ENCODE measurements around the gene HMCN2.

DNA sequence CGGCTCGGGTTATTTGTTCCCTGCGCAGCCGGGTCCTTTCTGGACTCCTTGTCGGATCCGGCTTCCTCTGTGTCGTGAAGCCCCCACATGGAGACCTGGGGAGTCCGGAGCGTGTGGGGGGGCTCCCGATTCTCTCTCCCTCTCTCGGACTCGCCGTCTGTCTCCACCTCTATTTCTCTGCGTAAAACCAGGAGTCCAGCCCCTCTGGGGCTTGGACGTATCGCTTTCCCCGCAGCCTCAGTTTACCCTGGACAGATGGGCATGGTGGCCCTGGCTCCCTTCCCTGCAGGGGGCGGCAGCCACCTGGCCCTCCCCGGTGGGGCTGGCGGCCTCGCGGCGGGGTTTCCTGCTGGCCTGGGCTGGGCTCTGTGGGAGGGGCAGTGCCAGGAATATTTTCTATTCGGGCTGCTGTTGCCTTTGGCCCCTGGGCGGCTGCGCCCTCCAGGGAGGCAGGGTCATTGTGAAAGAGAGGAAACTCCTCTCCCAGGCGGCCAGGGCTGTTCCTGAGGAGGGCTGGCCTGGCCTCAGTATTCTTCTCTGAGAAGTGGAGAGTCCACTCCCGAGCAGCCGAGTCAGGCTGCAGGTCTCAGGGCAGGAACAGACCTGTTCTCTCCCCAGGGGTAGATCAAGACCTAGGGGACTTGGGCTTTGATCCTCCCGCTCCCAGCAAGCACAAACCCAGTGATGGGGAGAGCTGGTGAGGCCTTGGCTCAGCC lies 179.9 kb downstream of the HMCN2 start:
- TF ChIP-seq ATF1 (CRISPR knock-in tag; IDR thresholded peaks at IDR 0.05) = no peak
- no peak for TF ChIP-seq JUN (CRISPR knock-in tag; IDR thresholded peaks at IDR 0.05)
- TF ChIP-seq, protein P1, sequence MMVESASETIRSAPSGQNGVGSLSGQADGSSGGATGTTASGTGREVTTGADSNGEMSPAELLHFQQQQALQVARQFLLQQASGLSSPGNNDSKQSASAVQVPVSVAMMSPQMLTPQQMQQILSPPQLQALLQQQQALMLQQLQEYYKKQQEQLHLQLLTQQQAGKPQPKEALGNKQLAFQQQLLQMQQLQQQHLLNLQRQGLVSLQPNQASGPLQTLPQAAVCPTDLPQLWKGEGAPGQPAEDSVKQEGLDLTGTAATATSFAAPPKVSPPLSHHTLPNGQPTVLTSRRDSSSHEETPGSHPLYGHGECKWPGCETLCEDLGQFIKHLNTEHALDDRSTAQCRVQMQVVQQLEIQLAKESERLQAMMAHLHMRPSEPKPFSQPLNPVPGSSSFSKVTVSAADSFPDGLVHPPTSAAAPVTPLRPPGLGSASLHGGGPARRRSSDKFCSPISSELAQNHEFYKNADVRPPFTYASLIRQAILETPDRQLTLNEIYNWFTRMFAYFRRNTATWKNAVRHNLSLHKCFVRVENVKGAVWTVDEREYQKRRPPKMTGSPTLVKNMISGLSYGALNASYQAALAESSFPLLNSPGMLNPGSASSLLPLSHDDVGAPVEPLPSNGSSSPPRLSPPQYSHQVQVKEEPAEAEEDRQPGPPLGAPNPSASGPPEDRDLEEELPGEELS (CRISPR knock-in tag; IDR thresholded peaks at IDR 0.05) = no peak
- no peak for TF ChIP-seq RELA (CRISPR knock-in tag; IDR thresholded peaks at IDR 0.05; ENCODE audit: borderline replicate concordance)

All from WTC11 (cell line).